Parietal lobe (tissue), 1 donor: ENCODE data around the gene SLC35C1. TPM values are rescaled to one million over a fixed set of nuclear protein-coding genes. Genes with fewer than 3 reads are reported as not detected.

ENCODE experiments used
- total RNA-seq: library from RNA; depleted of rRNA; stranded (reverse); fragments of >200 nt; gene quantifications from one replicate; pipeline ENCODE4 v1.2.3, GENCODE V29; 2014

SLC35C1 gene
- total RNA-seq, result 5.9 TPM

DNA sequence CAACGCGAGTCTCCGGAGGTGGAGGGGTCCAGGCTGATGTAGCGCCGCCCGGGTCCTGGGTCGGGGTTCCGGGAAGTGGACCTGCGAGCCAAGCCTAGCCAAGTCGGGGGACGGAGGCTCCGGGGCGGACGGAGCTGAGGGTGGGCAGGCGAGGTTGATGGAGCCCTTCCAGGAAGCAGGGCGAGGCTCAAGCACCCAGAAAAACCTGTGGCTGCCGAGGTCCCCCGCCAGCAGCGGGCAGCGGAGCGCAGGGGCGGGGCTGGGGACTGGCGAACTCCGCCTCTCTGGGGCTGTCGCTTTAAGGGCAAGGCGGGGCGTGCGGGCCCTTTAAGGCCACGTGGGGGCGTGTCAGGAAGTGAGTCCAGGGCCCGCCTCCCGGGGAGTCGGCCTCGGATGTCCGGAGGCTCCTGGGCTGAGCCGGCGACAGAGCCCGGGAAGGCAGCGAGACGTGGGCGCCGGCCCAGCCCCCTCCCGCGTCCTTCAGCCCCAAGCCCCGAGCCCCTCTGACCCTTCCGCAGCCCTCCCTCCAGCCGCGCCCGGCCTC, at the start of gene SLC35C1:
TSS of gene SLC35C1 (plus strand) at position 389 of the 544 bp plus-strand sequence. CDS start 653 bp downstream, outside the sequence.

DNA sequence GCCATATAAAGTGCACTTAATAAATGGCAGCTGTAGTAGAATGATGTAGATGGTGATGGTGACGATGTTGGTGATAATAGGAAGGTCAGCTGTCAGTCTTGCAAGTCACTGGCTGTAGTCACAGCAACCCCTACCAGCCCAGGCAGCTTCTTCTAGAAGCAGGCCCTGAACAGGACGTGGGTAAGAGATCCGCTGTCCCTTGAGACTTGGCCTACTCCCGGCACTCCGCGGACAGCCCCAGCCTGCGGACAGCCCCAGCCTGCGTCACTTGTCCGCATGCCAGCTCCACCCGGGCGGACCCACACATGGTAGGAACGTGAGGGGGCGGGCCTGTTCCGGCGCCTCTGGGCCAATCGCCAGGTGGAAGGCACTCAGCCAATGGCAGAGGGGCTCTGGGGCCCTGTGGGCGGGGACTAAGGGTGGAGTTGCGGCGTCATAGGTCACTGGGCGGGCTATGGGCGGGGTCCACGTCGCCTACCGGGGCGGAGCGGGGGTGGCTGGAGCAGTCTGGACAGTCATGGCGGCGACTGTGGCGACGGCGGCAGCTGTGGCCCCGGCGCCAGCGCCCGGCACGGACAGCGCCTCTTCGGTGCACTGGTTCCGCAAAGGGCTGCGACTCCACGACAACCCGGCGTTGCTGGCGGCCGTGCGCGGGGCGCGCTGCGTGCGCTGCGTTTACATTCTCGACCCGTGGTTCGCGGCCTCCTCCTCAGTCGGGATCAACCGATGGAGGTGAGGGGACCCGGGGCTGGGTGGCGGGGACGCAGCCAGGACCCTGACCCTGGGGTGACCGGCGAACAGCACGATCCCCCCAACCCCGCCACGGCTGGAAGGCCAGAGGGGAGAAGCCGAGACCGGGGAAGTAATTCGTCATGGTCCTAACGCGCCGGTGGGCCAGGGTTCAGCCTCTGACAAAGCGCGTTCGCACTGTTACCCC, 42.3 kb downstream of the SLC35C1 start, which contains the start of gene CRY2:
TSS of gene CRY2 (plus strand) at position 502 of the 937 bp plus-strand sequence. CDS start at position 518, 16 bp downstream.

Other genes with a start within 250 kb of the SLC35C1 start
- 15.3 TPM for gene CHST1, start 139.5 kb upstream of the SLC35C1 start, total RNA-seq
- gene CRY2, start 42.3 kb downstream of the SLC35C1 start, total RNA-seq, result 63.5 TPM
- 75.7 TPM for gene MAPK8IP1, start 80.5 kb downstream of the SLC35C1 start, total RNA-seq
- 4.4 TPM for gene FREY1, start 102.1 kb downstream of the SLC35C1 start, total RNA-seq
- 19.4 TPM for gene PEX16, start 112.7 kb downstream of the SLC35C1 start, total RNA-seq
- 0.31 TPM for gene LARGE2, start 117.5 kb downstream of the SLC35C1 start, total RNA-seq